Thoracic aorta (tissue), 2 donors: ENCODE measurements around the gene GIGYF2. TPM values are rescaled to one million over a fixed set of nuclear protein-coding genes. Genes with fewer than 3 reads are reported as not detected.

Source experiments
- ATAC-seq: fragments of 150-250 bp; one replicate; pipeline ENCODE4 v1.8.0; 2017; ENCODE audit warnings: low read depth; ENCODE audit not compliant: insufficient number of reproducible peaks, low FRiP score
- DNase-seq: peaks from one replicate; pipeline ENCODE4 v3.0.0-alpha.2; 2020; ENCODE audit warnings: low spot score
- H3K27ac ChIP-seq, 2 donors: fragments of 200-600 bp; sonication (generic); 1 replicate in 1 of 2; 2 replicates in 1 of 2; pipeline ENCODE4 v1.5.1; 2016; ENCODE audit warnings: mild to moderate bottlenecking in 2 of 2, moderate library complexity in 2 of 2
- H3K27me3 ChIP-seq: fragments of 200-600 bp; sonication (generic); replicated peaks from 2 replicates; pipeline ENCODE4 v1.6.0; 2016; ENCODE audit warnings: mild to moderate bottlenecking; ENCODE audit not compliant: insufficient read depth
- H3K36me3 ChIP-seq: fragments of 200-600 bp; sonication (generic); one replicate; pipeline ENCODE4 v1.5.1; 2016
- H3K4me1 ChIP-seq, 2 donors: fragments of 200-600 bp; sonication (generic); 1 replicate in 1 of 2; 2 replicates in 1 of 2; pipeline versions ENCODE4 v1.5.1 to v1.6.0; 2016; ENCODE audit warnings: low read depth in 2 of 2, mild to moderate bottlenecking in 1 of 2; ENCODE audit not compliant: control insufficient read depth in 1 of 2
- H3K4me3 ChIP-seq: fragments of 200-600 bp; sonication (generic); 2 replicates; pipeline ENCODE4 v1.5.1; 2016; ENCODE audit warnings: mild to moderate bottlenecking
- H3K9me3 ChIP-seq: fragments of 200-600 bp; sonication (generic); 2 replicates; pipeline ENCODE4 v1.5.1; 2016
- CTCF ChIP-seq: fragments of 200-600 bp; sonication (generic); IDR thresholded peaks from one replicate; pipeline ENCODE4 v1.5.1; 2019; ENCODE audit warnings: antibody characterized with exemption
- total RNA-seq, 2 donors: library from RNA; depleted of rRNA; stranded (reverse); fragments of >200 nt; gene quantifications; one replicate each; pipeline versions ENCODE4 v1.1.0 to v1.2.3, GENCODE V29; 2016

The GIGYF2 gene
- total RNA-seq, 2 donors from 2014 or later: 54.7 to 121 TPM

GRCh38 chr2:232731470-232731869 is 34.3 kb downstream of the GIGYF2 start:
- Histone ChIP-seq H3K36me3 (peaks cover 3% of the 10 kb centered on the region), H3K27me3 (no peaks in the 10 kb centered on the region), H3K27ac (no peak overlapping the region), H3K9me3 (no peaks in the 10 kb centered on the region), H3K4me3 (no peak overlapping the region), H3K4me1 (peaks cover 5 to 13% of the 10 kb centered on the region in 2 donors)
- no peak for DNase-seq
- no peak for TF ChIP-seq CTCF
- no peak for ATAC-seq

- Histone ChIP-seq H3K27me3 (no peaks in the 10 kb centered on the region), H3K36me3 (no peaks in the 10 kb centered on the region), H3K4me3 (no peak overlapping the region), H3K4me1 (no peaks in the 10 kb centered on the region), H3K27ac (no peak overlapping the region), H3K9me3 (no peaks in the 10 kb centered on the region)
- DNase-seq (no peak), ATAC-seq (no peak)
- no peak for TF ChIP-seq CTCF
Measured at GRCh38 chr2:232741294-232741693, 44.2 kb downstream of the GIGYF2 start.

GRCh38 chr2:232741972-232742371 is 44.8 kb downstream of the GIGYF2 start:
- no peak for DNase-seq
- Histone ChIP-seq H3K36me3 (no peaks in the 10 kb centered on the region), H3K9me3 (no peaks in the 10 kb centered on the region), H3K27ac (no peak overlapping the region), H3K4me1 (no peaks in the 10 kb centered on the region), H3K4me3 (no peak overlapping the region), H3K27me3 (no peaks in the 10 kb centered on the region)
- no peak for ATAC-seq
- TF ChIP-seq CTCF: no peak

GRCh38 chr2:232744963-232745362 is 47.8 kb downstream of the GIGYF2 start:
- Histone ChIP-seq H3K27ac (no peak overlapping the region), H3K4me1 (no peaks in the 10 kb centered on the region), H3K36me3 (peaks cover 19% of the 10 kb centered on the region), H3K9me3 (no peaks in the 10 kb centered on the region), H3K4me3 (no peak overlapping the region), H3K27me3 (no peaks in the 10 kb centered on the region)
- TF ChIP-seq CTCF: no peak
- DNase-seq (no peak), ATAC-seq (no peak)

- no peaks in the 10 kb centered on the region for H3K9me3 ChIP-seq
- no peak overlapping the region for H3K27ac ChIP-seq
- no peaks in the 10 kb centered on the region for H3K4me1 ChIP-seq
- H3K36me3 ChIP-seq: peaks cover 33% of the 10 kb centered on the region
- DNase-seq (no peak), ATAC-seq (no peak)
- no peaks in the 10 kb centered on the region for H3K27me3 ChIP-seq
- no peak overlapping the region for H3K4me3 ChIP-seq
- no peak for TF ChIP-seq CTCF
Measured at GRCh38 chr2:232748038-232748437, 50.9 kb downstream of the GIGYF2 start.
